ENCODE data around the gene CHRNB4.

Gene CHRNB4

DNA sequence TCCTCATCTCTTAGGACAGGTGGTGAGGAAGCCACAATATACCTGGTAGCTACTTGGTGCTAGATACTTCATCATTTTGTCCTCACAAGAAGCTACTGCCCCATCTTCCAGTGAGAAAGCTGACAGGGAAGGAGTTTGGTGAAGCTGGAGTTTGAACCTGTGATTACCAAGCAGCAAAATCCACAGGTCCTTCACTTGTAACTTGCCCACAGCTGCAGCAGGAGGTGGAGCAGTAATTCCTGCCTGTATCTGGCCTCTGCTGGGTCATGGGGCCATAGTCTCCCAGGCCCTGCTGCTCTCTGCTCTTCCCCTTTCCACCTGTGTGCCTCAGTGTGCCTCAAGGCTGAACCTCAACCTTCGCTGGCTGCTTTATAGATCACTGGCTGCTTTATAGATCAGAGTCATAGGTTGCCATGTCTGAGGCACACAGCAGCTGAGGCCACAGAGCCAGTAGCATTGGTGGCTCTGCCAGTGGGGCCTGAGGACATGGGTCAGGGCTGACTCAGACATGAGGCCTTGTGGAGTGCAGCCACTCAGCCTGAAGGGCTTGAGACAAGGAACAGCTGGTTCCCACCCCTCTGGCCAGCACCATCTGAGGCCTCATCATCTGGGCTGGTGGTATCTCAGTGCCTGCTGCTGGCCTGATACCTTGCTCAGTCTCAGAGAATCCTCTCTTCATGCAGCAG is 11.1 kb upstream of the CHRNB4 start:
- Histone ChIP-seq H2AFZ (no peak overlapping the region), H3K79me2 (no peaks in the 10 kb centered on the region), H3K4me1 (no peaks in the 10 kb centered on the region), H3K4me2 (ENCODE audit: low read length) (no peak overlapping the region), H3K4me3 (ENCODE audit: low read depth, low read length) (no peak overlapping the region), H3K27me3 (ENCODE audit: control insufficient read depth, insufficient read depth, low read length) (no peaks in the 10 kb centered on the region), H3K27ac (no peak overlapping the region), H3K36me3 (ENCODE audit: control insufficient read depth, insufficient read depth, low read length) (no peaks in the 10 kb centered on the region), H3K9ac (no peak overlapping the region), H3K9me3 (ENCODE audit: control insufficient read depth, low read length) (no peaks in the 10 kb centered on the region)
- TF ChIP-seq, protein P1, sequence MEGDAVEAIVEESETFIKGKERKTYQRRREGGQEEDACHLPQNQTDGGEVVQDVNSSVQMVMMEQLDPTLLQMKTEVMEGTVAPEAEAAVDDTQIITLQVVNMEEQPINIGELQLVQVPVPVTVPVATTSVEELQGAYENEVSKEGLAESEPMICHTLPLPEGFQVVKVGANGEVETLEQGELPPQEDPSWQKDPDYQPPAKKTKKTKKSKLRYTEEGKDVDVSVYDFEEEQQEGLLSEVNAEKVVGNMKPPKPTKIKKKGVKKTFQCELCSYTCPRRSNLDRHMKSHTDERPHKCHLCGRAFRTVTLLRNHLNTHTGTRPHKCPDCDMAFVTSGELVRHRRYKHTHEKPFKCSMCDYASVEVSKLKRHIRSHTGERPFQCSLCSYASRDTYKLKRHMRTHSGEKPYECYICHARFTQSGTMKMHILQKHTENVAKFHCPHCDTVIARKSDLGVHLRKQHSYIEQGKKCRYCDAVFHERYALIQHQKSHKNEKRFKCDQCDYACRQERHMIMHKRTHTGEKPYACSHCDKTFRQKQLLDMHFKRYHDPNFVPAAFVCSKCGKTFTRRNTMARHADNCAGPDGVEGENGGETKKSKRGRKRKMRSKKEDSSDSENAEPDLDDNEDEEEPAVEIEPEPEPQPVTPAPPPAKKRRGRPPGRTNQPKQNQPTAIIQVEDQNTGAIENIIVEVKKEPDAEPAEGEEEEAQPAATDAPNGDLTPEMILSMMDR (IDR thresholded peaks at IDR 0.05) = no peak

DNA sequence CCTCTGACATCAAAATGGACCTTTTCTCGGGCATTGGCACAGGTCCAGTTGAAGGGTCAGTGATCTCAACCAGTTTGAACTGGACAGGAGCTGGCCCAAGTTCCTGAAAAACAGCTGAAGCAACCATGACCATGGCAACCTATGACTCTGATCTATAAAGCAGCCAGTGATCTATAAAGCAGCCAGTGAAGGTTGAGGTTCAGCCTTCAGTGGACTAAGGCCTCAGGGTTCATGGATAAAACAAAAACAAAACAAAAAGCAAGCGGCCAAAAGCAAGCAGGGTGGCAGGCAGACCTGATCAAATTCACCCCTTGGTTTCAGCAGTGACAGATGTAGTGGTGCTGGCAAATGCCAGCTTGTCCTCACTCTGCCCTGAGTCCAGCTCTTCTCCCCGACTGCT is 10.0 kb upstream of the CHRNB4 start:
- Histone ChIP-seq H3K27ac (no peak overlapping the region), H2AFZ (no peak overlapping the region), H3K79me2 (no peaks in the 10 kb centered on the region), H3K9me3 (ENCODE audit: control insufficient read depth, low read length) (no peaks in the 10 kb centered on the region), H3K27me3 (ENCODE audit: control insufficient read depth, insufficient read depth, low read length) (no peaks in the 10 kb centered on the region), H3K4me3 (ENCODE audit: low read depth, low read length) (no peak overlapping the region), H3K4me2 (ENCODE audit: low read length) (no peak overlapping the region), H3K36me3 (ENCODE audit: control insufficient read depth, insufficient read depth, low read length) (no peaks in the 10 kb centered on the region), H3K9ac (no peak overlapping the region), H3K4me1 (no peaks in the 10 kb centered on the region)
- TF ChIP-seq, protein P1 (IDR thresholded peaks at IDR 0.05) = no peak

DNA sequence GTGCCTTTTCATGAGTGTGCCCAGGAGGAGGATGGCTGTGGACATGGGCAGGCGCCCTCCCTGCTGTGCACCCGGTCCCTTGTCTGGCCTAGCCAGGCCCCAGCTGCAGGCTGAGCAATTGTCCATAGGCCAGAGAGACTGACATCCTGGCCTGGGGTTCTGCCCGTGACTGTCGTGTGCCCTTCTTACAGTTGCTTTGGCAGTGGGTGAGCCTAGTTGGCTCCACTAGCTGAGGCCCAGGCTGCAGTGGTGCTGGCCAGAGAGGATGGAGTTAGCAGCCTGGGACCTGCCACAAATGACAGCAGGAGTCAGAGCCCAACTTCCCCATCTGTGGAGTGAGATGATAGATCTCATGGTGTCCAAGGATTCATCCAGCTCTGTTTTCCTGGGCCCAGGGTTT is 9.0 kb upstream of the CHRNB4 start:
- Histone ChIP-seq H3K4me3 (ENCODE audit: low read depth, low read length) (no peak overlapping the region), H2AFZ (no peak overlapping the region), H3K27me3 (ENCODE audit: control insufficient read depth, insufficient read depth, low read length) (no peaks in the 10 kb centered on the region), H3K79me2 (no peaks in the 10 kb centered on the region), H3K27ac (no peak overlapping the region), H3K9me3 (ENCODE audit: control insufficient read depth, low read length) (no peaks in the 10 kb centered on the region), H3K4me2 (ENCODE audit: low read length) (no peak overlapping the region), H3K9ac (no peak overlapping the region), H3K4me1 (no peaks in the 10 kb centered on the region), H3K36me3 (ENCODE audit: control insufficient read depth, insufficient read depth, low read length) (no peaks in the 10 kb centered on the region)
- TF ChIP-seq, protein P1 (IDR thresholded peaks at IDR 0.05) = no peak

DNA sequence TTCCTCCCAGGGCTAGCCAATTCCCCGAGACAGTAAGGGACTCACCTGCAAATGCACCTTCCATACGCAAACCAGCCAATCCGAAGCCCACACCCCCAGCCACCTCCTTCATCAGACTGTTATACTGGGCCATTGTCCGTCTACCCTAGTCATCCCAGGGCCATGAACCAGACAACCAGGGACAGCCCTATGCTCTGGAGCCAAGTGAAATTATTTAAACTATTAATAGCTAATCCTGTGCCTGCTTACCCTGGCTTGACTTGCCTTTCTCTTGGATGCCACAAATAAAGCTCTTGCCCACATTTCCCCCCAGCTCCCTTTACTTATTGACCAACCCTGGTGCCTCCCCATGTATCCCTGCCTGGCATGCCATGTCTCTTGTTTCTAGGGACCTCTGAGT is 4.0 kb upstream of the CHRNB4 start:
- H3K79me2 ChIP-seq = no peaks in the 10 kb centered on the region
- H3K9me3 ChIP-seq (ENCODE audit: control insufficient read depth, low read length) = no peaks in the 10 kb centered on the region
- no peak overlapping the region for H3K4me3 ChIP-seq (ENCODE audit: low read depth, low read length)
- H2AFZ ChIP-seq = no peak overlapping the region
- no peaks in the 10 kb centered on the region for H3K27me3 ChIP-seq (ENCODE audit: control insufficient read depth, insufficient read depth, low read length)
- no peak overlapping the region for H3K27ac ChIP-seq
- TF ChIP-seq, protein P1 (IDR thresholded peaks at IDR 0.05) = no peak
- H3K4me1 ChIP-seq = no peaks in the 10 kb centered on the region
- H3K36me3 ChIP-seq (ENCODE audit: control insufficient read depth, insufficient read depth, low read length) = no peaks in the 10 kb centered on the region
- no peak overlapping the region for H3K4me2 ChIP-seq (ENCODE audit: low read length)
- no peak overlapping the region for H3K9ac ChIP-seq

DNA sequence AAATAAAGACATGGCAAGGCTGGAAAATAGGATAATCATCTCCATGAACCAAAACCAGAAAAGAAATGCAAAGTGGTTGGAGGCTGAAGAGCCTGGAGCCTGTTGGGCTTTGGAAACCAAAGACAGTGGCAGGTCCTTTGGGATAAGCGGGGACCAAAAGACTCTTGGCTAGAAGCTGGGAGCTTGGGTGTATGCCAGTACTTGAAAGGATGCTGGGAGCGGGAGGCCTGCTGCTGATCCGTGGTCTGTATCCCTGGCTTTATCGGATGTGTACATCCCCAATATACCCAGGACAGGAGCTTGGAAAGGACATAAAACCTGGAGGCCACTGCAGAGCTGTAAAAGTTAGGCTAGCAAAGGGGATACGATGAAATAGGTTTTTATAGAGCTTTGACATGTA is 1.3 kb upstream of the CHRNB4 start:
- no peak overlapping the region for H3K4me3 ChIP-seq (ENCODE audit: low read depth, low read length)
- no peak overlapping the region for H3K27ac ChIP-seq
- no peaks in the 10 kb centered on the region for H3K36me3 ChIP-seq (ENCODE audit: control insufficient read depth, insufficient read depth, low read length)
- TF ChIP-seq, protein P1 (IDR thresholded peaks at IDR 0.05) = no peak
- H3K27me3 ChIP-seq (ENCODE audit: control insufficient read depth, insufficient read depth, low read length) = no peaks in the 10 kb centered on the region
- no peak overlapping the region for H3K9ac ChIP-seq
- H3K4me2 ChIP-seq (ENCODE audit: low read length) = no peak overlapping the region
- H3K4me1 ChIP-seq = no peaks in the 10 kb centered on the region
- no peaks in the 10 kb centered on the region for H3K79me2 ChIP-seq
- no peak overlapping the region for H2AFZ ChIP-seq
- no peaks in the 10 kb centered on the region for H3K9me3 ChIP-seq (ENCODE audit: control insufficient read depth, low read length)

Data from parathyroid adenoma (tissue), 2 donors.